Subcutaneous abdominal adipose tissue (tissue), 5 donors: ENCODE data around the gene VWA3B.

Source experiments
- H3K27ac ChIP-seq: one replicate; pipeline ENCODE4 v1.7.0; 2013; ENCODE audit warnings: low read depth, mild to moderate bottlenecking, inconsistent platforms, low read length, moderate library complexity
- H3K27me3 ChIP-seq, 5 donors: one replicate each; pipeline ENCODE4 v1.7.0; 2013; ENCODE audit warnings: low read length in 5 of 5, inconsistent platforms in 1 of 5; ENCODE audit not compliant: control insufficient read depth in 5 of 5, insufficient read depth in 4 of 5
- H3K36me3 ChIP-seq, 5 donors: one replicate each; pipeline ENCODE4 v1.7.0; 2013; ENCODE audit warnings: low read length in 5 of 5; ENCODE audit not compliant: control insufficient read depth in 5 of 5, insufficient read depth in 5 of 5
- H3K4me1 ChIP-seq, 5 donors: one replicate each; pipeline ENCODE4 v1.7.0; 2013; ENCODE audit warnings: low read length in 5 of 5, mild to moderate bottlenecking in 3 of 5, moderate library complexity in 1 of 5; ENCODE audit not compliant: control insufficient read depth in 5 of 5, insufficient read depth in 5 of 5
- H3K4me3 ChIP-seq, 5 donors: one replicate each; pipeline ENCODE4 v1.7.0; 2013; ENCODE audit warnings: low read length in 5 of 5, low read depth in 1 of 5
- H3K9ac ChIP-seq, 5 donors: one replicate each; pipeline ENCODE4 v1.7.0; 2013; ENCODE audit warnings: low read length in 5 of 5, mild to moderate bottlenecking in 4 of 5, moderate library complexity in 3 of 5
- H3K9me3 ChIP-seq, 5 donors: one replicate each; pipeline ENCODE4 v1.7.0; 2013; ENCODE audit warnings: low read length in 5 of 5; ENCODE audit not compliant: control insufficient read depth in 5 of 5
- donor health status: healthy.
- donor health status: healthy.
- donor health status: healthy.
- donor health status: healthy.
- donor health status: healthy.

Gene VWA3B

GRCh38 chr2:98180456-98180855 lies 93.5 kb downstream of the VWA3B start:
- Histone ChIP-seq H3K9me3 (no peaks in the 10 kb centered on the region), H3K36me3 (no peaks in the 10 kb centered on the region), H3K9ac (no peak overlapping the region), H3K27ac (no peak overlapping the region), H3K4me3 (no peak overlapping the region), H3K4me1 (no peaks in the 10 kb centered on the region), H3K27me3 (peaks cover 3 to 19% (median 10%) of the 10 kb centered on the region in 5 donors)

DNA sequence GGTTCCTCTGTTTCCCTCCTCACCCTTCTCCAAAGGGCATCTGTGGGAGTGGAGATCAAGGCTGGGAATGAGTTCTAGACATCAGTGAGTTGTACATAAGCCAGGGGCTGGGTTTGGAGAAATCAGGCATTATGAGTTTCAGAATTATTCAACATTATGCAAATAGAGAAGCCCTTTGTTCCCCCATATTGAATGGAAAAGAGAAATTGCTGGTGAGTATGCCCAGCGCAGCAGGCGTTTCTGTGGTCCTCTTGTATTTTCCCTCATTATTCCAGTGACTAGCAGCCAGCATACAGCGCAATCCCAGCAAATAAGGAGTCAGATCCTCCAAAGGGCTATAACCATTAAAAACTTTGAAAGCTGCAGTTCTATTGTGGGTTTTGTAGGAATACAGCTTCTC lies 94.4 kb downstream of the VWA3B start:
- Histone ChIP-seq H3K9me3 (no peaks in the 10 kb centered on the region), H3K36me3 (no peaks in the 10 kb centered on the region), H3K4me3 (no peak overlapping the region), H3K9ac (no peak overlapping the region), H3K27me3 (peaks cover 3 to 19% (median 10%) of the 10 kb centered on the region in 5 donors), H3K4me1 (no peaks in the 10 kb centered on the region), H3K27ac (no peak overlapping the region)

DNA sequence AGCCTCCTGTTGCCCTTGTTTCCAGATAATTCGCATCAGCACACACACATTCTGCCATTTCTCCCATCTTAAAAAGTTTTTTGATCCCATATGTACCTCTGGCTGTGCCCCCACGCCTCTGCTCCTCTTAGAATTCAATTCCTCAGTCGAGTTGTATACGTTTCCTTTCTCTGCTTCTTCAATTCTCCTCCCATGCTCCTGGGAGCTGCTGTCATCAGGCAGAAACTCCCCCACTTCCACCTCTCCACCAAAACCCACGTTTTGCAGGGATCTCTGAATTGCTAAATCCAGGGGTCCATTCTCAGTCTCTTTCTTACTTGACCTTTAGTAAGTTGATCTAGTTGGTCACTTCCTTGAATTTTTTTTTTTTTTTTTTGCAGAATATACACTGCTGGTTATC lies 98.8 kb downstream of the VWA3B start:
- H3K4me1 ChIP-seq = no peaks in the 10 kb centered on the region
- H3K27me3 ChIP-seq = peaks cover 0 to 3% (median 2%) of the 10 kb centered on the region in 5 donors

DNA sequence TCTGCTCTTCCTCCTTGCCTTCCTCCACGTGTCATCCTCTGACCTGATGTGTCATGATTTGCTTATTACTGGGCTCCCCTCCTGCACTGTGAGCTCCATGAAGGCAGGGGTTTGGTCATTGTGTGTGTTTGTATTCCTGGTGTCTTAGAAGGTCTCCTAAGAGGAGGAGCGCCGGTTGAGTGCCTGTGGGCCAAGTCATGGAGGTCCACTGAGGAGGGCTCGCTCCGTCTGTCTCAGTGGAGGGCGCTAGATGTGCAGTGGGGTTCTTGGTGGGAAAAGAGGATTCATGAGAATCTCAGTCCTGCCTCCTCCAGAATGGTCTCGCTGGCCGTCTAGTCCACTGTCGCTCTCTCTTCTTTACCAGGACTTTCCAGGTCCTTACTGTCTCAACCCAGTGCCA lies 100.2 kb downstream of the VWA3B start:
- H3K4me1 ChIP-seq = no peaks in the 10 kb centered on the region
- H3K9me3 ChIP-seq = no peaks in the 10 kb centered on the region
- H3K27ac ChIP-seq = no peak overlapping the region
- H3K36me3 ChIP-seq = no peaks in the 10 kb centered on the region
- H3K4me3 ChIP-seq = no peak overlapping the region
- H3K9ac ChIP-seq = no peak overlapping the region
- peaks cover 0 to 3% (median 2%) of the 10 kb centered on the region in 5 donors for H3K27me3 ChIP-seq

More for the DNA sequence above, 98.8 kb downstream of the VWA3B start:
- Histone ChIP-seq H3K27ac (no peak overlapping the region), H3K4me3 (no peak overlapping the region), H3K36me3 (no peaks in the 10 kb centered on the region), H3K9me3 (no peaks in the 10 kb centered on the region), H3K9ac (no peak overlapping the region)

GRCh38 chr2:98188351-98189046 lies 101.5 kb downstream of the VWA3B start:
- no peaks in the 10 kb centered on the region for H3K9me3 ChIP-seq
- no peaks in the 10 kb centered on the region for H3K4me1 ChIP-seq
- no peaks in the 10 kb centered on the region for H3K36me3 ChIP-seq
- H3K9ac ChIP-seq = no peak overlapping the region
- peaks cover 0 to 3% (median 2%) of the 10 kb centered on the region in 5 donors for H3K27me3 ChIP-seq
- H3K4me3 ChIP-seq = no peak overlapping the region
- H3K27ac ChIP-seq = no peak overlapping the region

- Histone ChIP-seq H3K36me3 (no peaks in the 10 kb centered on the region), H3K4me1 (no peaks in the 10 kb centered on the region), H3K9me3 (no peaks in the 10 kb centered on the region), H3K4me3 (no peak overlapping the region), H3K27ac (no peak overlapping the region), H3K27me3 (peaks cover 0 to 3% (median 0%) of the 10 kb centered on the region in 5 donors), H3K9ac (no peak overlapping the region)
These were observed 104.9 kb downstream of the VWA3B start for GRCh38 chr2:98191883-98192282.

GRCh38 chr2:98201576-98201975 lies 114.6 kb downstream of the VWA3B start:
- Histone ChIP-seq H3K36me3 (no peaks in the 10 kb centered on the region), H3K9ac (no peak overlapping the region), H3K27me3 (no peaks in the 10 kb centered on the region), H3K27ac (no peak overlapping the region), H3K4me3 (no peak overlapping the region), H3K9me3 (no peaks in the 10 kb centered on the region), H3K4me1 (no peaks in the 10 kb centered on the region)

DNA sequence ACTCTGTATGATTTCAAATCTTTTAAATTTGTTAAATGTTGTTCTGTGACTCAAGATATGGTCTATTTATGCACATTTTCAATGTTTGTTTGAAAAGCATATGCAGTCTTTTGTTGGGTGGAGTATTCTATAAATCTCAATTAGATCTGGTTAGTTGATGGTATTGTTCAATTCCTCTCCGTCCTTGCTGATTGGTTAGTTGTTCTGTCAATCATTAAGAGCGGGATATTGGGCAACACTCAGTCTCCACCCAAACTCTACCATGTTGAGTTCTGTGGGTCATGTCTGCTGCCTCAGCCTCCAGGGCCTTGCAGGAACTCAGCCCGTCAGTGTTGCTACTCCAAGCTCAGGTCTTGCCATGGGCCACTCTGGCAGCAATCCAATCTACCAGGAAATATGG lies 118.9 kb downstream of the VWA3B start:
- H3K27ac ChIP-seq = no peak overlapping the region
- no peaks in the 10 kb centered on the region for H3K9me3 ChIP-seq
- no peaks in the 10 kb centered on the region for H3K36me3 ChIP-seq
- no peak overlapping the region for H3K4me3 ChIP-seq
- H3K9ac ChIP-seq = no peak overlapping the region
- H3K27me3 ChIP-seq = peaks cover 0 to 3% (median 0%) of the 10 kb centered on the region in 5 donors
- H3K4me1 ChIP-seq = no peaks in the 10 kb centered on the region

- Histone ChIP-seq H3K36me3 (no peaks in the 10 kb centered on the region), H3K9me3 (no peaks in the 10 kb centered on the region), H3K9ac (no peak overlapping the region), H3K27ac (no peak overlapping the region), H3K4me3 (no peak overlapping the region), H3K27me3 (peaks cover 0 to 18% (median 7%) of the 10 kb centered on the region in 5 donors), H3K4me1 (no peaks in the 10 kb centered on the region)
These were observed 125.4 kb downstream of the VWA3B start for GRCh38 chr2:98212092-98213000.

- Histone ChIP-seq H3K27me3 (peaks cover 0 to 13% (median 9%) of the 10 kb centered on the region in 5 donors), H3K36me3 (no peaks in the 10 kb centered on the region), H3K9ac (no peak overlapping the region), H3K27ac (no peak overlapping the region), H3K9me3 (peaks cover 0 to 10% (median 4%) of the 10 kb centered on the region in 5 donors), H3K4me3 (no peak overlapping the region), H3K4me1 (no peaks in the 10 kb centered on the region)
These were observed 129.6 kb downstream of the VWA3B start for GRCh38 chr2:98216616-98217015.
